Omental fat pad (tissue), 4 donors: ENCODE data around the gene MYBPC3. TPM values are rescaled to one million over a fixed set of nuclear protein-coding genes. Genes with fewer than 3 reads are reported as not detected.

Source experiments
- ATAC-seq: fragments of 150-250 bp; one replicate; pipeline ENCODE4 v1.9.1; 2016; ENCODE audit warnings: mild to moderate bottlenecking, moderate library complexity; ENCODE audit not compliant: low FRiP score
- DNase-seq: peaks from one replicate; pipeline ENCODE4 v3.0.0-alpha.2; 2019; ENCODE audit warnings: low spot score
- CTCF ChIP-seq, 3 donors: fragments of 450-650 bp; IDR thresholded peaks; one replicate each; pipeline ENCODE4 v1.5.1; 2016 to 2017; ENCODE audit warnings: antibody characterized with exemption in 3 of 3, mild to moderate bottlenecking in 3 of 3, moderate library complexity in 2 of 3
- total RNA-seq, 4 donors: library from RNA; depleted of rRNA; stranded (reverse); fragments of >200 nt; gene quantifications; one replicate each; pipeline ENCODE4 v1.1.0, GENCODE V29; 2016

Gene MYBPC3
- total RNA-seq, 4 donors from 2014 or later = 0.19 to 0.79 (median 0.21) TPM

DNA sequence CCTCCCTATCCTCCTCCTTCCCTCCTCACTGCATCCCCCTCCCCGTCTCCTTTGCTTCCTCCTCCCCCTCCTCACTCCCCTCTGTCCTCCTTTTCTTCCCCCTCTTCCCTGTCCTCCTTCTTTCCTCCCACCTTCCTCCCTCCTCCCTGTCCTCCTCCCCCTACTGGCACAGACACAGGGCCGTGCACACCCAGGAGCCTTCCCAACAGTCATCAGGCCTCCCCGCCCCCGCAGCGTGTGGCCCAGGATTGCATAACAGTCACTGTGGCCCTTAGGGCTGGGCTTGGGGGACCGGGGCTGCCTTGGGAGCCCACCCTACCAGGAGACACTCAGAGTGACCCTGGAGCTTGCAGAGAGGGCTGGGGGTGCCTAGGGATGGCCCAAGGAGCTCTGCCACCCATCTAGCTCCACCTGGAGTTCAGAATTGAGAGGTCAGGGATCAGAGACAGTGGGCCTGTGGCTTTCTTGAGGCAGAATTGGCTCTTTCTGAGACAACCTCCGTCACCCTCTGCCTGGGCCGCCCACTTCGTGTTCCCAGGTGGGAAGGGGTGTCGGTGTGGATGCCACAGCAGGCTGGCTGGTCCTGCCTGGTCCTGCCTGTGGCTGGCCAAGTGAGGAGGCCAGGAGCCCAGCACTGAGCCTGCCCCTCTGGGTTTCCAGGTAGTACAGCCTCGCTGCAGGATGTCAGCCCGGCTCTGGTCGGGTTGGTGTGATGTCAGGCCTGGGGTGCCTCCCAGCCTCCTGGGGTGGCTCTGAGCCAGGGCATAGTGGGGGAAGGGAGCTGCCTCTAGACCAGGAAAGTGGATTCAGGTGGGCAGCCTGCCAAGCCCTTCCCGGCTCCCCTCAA is 24.2 kb upstream of the MYBPC3 start:
- ATAC-seq = no peak
- no peak for TF ChIP-seq CTCF (IDR thresholded peaks at IDR 0.05)

DNA sequence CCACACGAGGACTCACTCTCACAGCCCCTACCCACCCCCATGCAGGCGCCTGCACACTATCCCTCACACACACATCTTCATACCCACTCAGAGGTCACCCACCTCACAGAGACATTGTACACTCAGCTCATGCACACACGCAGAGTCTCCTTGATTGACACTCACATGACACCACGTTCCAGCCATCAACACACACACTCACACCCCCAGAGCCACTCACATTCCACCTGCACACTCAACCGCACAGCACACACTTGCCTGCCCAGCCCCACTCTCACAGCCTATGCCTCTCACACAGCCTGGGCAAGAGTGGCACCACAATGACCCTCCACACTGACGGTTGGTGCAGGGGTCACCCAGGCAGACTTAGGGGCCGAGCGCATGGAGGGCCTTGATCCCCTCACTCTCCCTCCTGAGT is 23.6 kb upstream of the MYBPC3 start:
- no peak for TF ChIP-seq CTCF (IDR thresholded peaks at IDR 0.05)
- DNase-seq (no peak), ATAC-seq (no peak)

More for the DNA sequence above, 24.2 kb upstream of the MYBPC3 start:
- no peak for DNase-seq

DNA sequence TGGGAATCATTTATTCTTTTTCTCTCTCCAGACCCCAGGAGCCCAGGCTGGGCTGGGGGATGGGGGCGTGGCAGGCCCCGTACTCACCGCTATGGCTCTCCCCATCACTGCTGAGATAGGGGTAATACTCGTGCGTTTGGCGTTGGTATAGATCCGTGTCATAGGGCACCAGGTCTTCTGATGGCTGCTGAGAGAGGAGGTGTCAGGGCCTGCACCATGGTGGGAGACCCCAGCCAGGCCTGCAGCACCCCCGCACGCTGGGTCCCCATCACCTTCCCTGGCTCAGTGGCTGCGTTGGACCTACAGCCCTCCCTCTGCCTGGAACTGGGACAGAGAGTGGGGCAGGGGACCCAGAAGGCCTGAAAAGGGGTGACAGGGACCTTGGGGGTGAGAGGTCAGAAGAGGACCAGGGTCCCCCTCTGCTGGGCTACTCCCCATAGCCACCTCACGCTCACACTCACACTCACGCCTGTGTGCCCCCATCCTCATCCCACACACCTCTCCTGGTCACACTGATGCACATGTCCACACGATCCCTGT is 23.1 kb upstream of the MYBPC3 start:
- ATAC-seq (no peak), DNase-seq (no peak)
- no peak for TF ChIP-seq CTCF (IDR thresholded peaks at IDR 0.05)

DNA sequence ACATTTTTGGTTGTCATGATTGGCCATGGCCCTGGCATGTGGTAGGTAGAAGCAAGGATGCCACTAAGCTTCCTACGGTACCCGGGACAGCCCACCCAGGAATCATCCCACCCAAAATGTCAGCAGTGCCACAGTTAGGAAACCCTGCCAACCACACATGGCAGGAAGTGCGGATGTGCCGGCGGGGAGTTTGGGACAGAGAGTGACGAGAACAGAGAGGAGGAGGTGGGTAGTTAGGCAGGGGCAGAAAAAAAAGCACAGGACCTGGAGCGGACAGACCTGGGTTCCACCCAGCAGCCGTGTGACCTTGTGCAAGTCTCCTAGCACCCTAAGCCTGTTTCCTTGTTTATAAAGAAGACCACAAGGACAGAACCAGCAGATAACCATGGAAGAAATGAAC is 22.5 kb upstream of the MYBPC3 start:
- no peak for TF ChIP-seq CTCF (IDR thresholded peaks at IDR 0.05)
- ATAC-seq = no peak
- DNase-seq = no peak

GRCh38 chr11:47374720-47375019 is 22.2 kb upstream of the MYBPC3 start:
- ATAC-seq (no peak), DNase-seq (no peak)
- TF ChIP-seq CTCF (IDR thresholded peaks at IDR 0.05) = no peak

DNA sequence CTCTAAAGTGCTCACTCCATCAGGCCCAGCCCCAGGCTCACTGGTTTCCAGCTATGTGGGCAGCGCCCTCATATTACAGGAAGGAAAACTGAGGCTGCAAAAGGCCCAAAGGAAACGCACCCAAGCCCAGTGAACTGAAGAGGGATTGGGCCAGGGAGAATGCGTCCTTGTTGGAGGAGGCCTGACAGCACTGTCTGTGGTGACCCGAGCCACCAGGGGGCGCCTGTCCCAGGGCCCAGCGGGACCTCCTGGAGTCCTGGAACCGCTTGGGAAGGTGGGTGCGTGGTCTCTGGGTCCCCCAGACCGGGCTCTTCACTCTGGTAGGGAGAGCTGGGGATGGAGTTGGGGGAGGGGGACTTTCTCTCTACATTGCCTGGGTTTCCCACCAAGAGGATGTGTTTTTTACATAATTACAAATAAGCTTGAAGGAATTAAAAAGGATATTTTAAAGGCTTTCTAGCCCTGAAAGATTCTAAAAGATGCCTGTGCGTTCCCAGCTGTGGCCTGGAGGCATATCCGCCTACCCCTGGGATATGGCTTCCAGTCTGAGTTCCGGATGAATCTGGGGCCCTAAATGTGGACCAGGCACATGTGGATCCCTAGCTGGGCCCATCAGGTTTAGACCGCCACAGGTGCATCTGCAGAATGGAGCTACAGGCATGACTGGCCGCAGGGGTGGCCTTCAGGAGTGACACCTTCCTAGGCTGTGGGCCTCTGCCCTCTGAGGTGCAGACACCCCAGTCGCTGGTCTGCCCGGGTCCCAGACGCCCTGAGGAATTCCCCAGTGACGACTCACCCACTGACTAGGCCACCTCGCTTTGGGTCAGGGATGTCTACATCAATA is 21.6 kb upstream of the MYBPC3 start:
- ATAC-seq (peak; percentile 54), DNase-seq (peak; percentile 71)
- TF ChIP-seq CTCF (IDR thresholded peaks at IDR 0.05) = peak in 1 of 3 donors; percentile 82
